Neural progenitor cell (in vitro differentiated cells): Measurements from ENCODE around the gene PRKAG2. TPM values are rescaled to one million over a fixed set of nuclear protein-coding genes. Genes with fewer than 3 reads are reported as not detected.

Source experiments
- DNase-seq: peaks from one replicate; pipeline ENCODE4 v3.0.0-alpha.2; 2016; ENCODE audit warnings: low spot score
- H2AFZ ChIP-seq: fragments of 200-600 bp; sonication (generic); replicated peaks from 2 replicates; pipeline ENCODE4 v1.6.1; 2016; ENCODE audit warnings: antibody characterized with exemption
- H3F3A ChIP-seq: fragments of 200-600 bp; sonication (generic); 2 replicates; pipeline ENCODE4 v1.6.1; 2016; ENCODE audit warnings: antibody characterized with exemption, low read depth
- H3K27ac ChIP-seq: fragments of 200-600 bp; sonication (generic); 2 replicates; pipeline ENCODE4 v1.5.1; 2016; ENCODE audit warnings: mild to moderate bottlenecking
- H3K27me3 ChIP-seq: fragments of 200-600 bp; sonication (generic); 2 replicates; pipeline ENCODE4 v1.6.1; 2016; ENCODE audit warnings: mild to moderate bottlenecking, moderate library complexity
- H3K36me3 ChIP-seq: fragments of 200-600 bp; sonication (generic); 2 replicates; pipeline ENCODE4 v1.5.1; 2016
- H3K4me1 ChIP-seq: fragments of 200-600 bp; sonication (generic); 2 replicates; pipeline ENCODE4 v1.6.1; 2016; ENCODE audit warnings: mixed run types
- H3K4me2 ChIP-seq: fragments of 200-600 bp; sonication (generic); 2 replicates; pipeline ENCODE4 v1.6.1; 2016
- H3K4me3 ChIP-seq: fragments of 200-600 bp; sonication (generic); 2 replicates; pipeline ENCODE4 v1.5.1; 2016
- H3K79me2 ChIP-seq: fragments of 200-600 bp; sonication (generic); 2 replicates; pipeline ENCODE4 v1.6.1; 2016; ENCODE audit warnings: low read depth
- H3K9ac ChIP-seq: fragments of 200-600 bp; sonication (generic); 2 replicates; pipeline ENCODE4 v1.6.1; 2016
- H3K9me3 ChIP-seq: fragments of 200-600 bp; sonication (generic); 2 replicates; pipeline ENCODE4 v1.5.1; 2016; ENCODE audit warnings: low read depth
- H4K20me1 ChIP-seq: fragments of 200-600 bp; sonication (generic); 2 replicates; pipeline ENCODE4 v1.6.1; 2016; ENCODE audit warnings: low read depth
- H3K27ac Mint-ChIP-seq: 3 replicates; pipeline ENCODE4 v1.8.0; 2021; ENCODE audit warnings: mixed read lengths
- H3K27me3 Mint-ChIP-seq: 2 replicates; pipeline ENCODE4 v1.8.0; 2022; ENCODE audit warnings: low read depth, mild to moderate bottlenecking, inconsistent platforms, moderate library complexity, mixed read lengths; ENCODE audit not compliant: insufficient read depth
- H3K36me3 Mint-ChIP-seq: 3 replicates; pipeline ENCODE4 v1.8.0; 2021; ENCODE audit warnings: mixed read lengths
- H3K4me1 Mint-ChIP-seq: 3 replicates; pipeline ENCODE4 v1.8.0; 2021; ENCODE audit warnings: mixed read lengths
- H3K4me3 Mint-ChIP-seq: 3 replicates; pipeline ENCODE4 v1.8.0; 2021; ENCODE audit warnings: mild to moderate bottlenecking, moderate library complexity, mixed read lengths
- H3K9me3 Mint-ChIP-seq: 3 replicates; pipeline ENCODE4 v1.8.0; 2020; ENCODE audit warnings: mixed read lengths
- EZH2 ChIP-seq: fragments of 200-600 bp; sonication (generic); IDR thresholded peaks from 2 replicates; pipeline ENCODE4 v1.6.1; 2017; ENCODE audit warnings: antibody characterized with exemption, mild to moderate bottlenecking, moderate library complexity
- EZH2phosphoT487 ChIP-seq: fragments of 200-600 bp; sonication (generic); IDR thresholded peaks from 2 replicates; pipeline ENCODE4 v1.6.1; 2017; ENCODE audit warnings: antibody characterized with exemption
- total RNA-seq: library from RNA; depleted of rRNA; stranded (reverse); fragments of >200 nt; gene quantifications from 2 replicates; pipeline ENCODE4 v1.2.3, GENCODE V29; 2015; ENCODE audit warnings: low replicate concordance
- TF ChIP-seq, protein P1 (sequence below): fragments of 200-600 bp; sonication (generic); IDR thresholded peaks from 2 replicates; pipeline ENCODE4 v1.5.1; 2017; ENCODE audit warnings: antibody characterized with exemption, mild to moderate bottlenecking

PRKAG2 gene
- total RNA-seq, 1 donor from 2014 or later = 11.4 TPM

DNA sequence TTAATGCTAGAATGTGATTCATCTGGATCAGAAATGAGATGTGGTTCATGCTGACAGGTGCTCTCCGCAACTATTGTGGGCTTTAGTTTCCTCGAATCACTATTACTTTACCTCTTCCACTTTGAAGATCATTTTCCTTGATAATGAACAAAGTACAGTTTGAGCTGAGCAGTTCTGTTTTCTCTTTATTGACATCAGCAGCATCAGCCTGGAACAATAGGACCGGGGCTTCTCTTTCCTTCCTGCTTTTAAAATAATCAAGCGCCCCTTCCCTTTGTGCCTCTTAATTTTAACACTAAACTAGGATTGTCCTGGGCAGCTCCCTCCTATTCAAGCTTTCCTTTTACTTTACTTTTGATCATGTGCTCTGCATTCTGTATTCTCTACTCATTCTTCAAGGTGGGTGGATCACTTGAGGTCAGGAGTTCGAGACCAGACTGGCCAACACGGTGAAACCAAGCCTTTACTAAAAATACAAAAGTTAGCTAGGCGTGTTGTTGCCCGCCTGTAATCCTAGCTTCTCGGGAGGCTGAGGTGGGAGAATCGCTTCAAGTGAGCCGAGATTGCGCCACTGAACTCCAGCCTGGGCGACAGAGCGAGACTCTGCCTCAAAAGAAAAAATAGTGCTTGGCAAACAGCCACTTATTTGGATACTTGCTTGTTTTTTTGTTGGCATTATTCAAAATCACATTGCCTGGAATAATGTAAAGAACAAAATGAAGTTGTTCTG lies 290.2 kb downstream of the PRKAG2 start:
- H3K27ac Mint-ChIP-seq = no peak overlapping the region
- no peaks in the 10 kb centered on the region for H3K4me1 Mint-ChIP-seq
- no peak for DNase-seq
- no peak overlapping the region for H3K4me3 Mint-ChIP-seq
- Histone ChIP-seq H4K20me1 (no peaks in the 10 kb centered on the region), H3K9me3 (no peaks in the 10 kb centered on the region), H3K79me2 (no peaks in the 10 kb centered on the region), H3K36me3 (no peaks in the 10 kb centered on the region), H3F3A (no peaks in the 10 kb centered on the region), H3K4me2 (no peak overlapping the region), H3K27ac (no peak overlapping the region), H3K4me1 (no peaks in the 10 kb centered on the region), H3K27me3 (no peaks in the 10 kb centered on the region), H3K4me3 (no peak overlapping the region), H2AFZ (no peak overlapping the region), H3K9ac (no peak overlapping the region)
- H3K36me3 Mint-ChIP-seq = peaks cover 2% of the 10 kb centered on the region
- H3K27me3 Mint-ChIP-seq = peaks cover 2% of the 10 kb centered on the region
- TF ChIP-seq EZH2 (no peak), EZH2phosphoT487 (no peak)
- TF ChIP-seq, protein P1, sequence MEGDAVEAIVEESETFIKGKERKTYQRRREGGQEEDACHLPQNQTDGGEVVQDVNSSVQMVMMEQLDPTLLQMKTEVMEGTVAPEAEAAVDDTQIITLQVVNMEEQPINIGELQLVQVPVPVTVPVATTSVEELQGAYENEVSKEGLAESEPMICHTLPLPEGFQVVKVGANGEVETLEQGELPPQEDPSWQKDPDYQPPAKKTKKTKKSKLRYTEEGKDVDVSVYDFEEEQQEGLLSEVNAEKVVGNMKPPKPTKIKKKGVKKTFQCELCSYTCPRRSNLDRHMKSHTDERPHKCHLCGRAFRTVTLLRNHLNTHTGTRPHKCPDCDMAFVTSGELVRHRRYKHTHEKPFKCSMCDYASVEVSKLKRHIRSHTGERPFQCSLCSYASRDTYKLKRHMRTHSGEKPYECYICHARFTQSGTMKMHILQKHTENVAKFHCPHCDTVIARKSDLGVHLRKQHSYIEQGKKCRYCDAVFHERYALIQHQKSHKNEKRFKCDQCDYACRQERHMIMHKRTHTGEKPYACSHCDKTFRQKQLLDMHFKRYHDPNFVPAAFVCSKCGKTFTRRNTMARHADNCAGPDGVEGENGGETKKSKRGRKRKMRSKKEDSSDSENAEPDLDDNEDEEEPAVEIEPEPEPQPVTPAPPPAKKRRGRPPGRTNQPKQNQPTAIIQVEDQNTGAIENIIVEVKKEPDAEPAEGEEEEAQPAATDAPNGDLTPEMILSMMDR = no peak
- H3K9me3 Mint-ChIP-seq = no peaks in the 10 kb centered on the region

DNA sequence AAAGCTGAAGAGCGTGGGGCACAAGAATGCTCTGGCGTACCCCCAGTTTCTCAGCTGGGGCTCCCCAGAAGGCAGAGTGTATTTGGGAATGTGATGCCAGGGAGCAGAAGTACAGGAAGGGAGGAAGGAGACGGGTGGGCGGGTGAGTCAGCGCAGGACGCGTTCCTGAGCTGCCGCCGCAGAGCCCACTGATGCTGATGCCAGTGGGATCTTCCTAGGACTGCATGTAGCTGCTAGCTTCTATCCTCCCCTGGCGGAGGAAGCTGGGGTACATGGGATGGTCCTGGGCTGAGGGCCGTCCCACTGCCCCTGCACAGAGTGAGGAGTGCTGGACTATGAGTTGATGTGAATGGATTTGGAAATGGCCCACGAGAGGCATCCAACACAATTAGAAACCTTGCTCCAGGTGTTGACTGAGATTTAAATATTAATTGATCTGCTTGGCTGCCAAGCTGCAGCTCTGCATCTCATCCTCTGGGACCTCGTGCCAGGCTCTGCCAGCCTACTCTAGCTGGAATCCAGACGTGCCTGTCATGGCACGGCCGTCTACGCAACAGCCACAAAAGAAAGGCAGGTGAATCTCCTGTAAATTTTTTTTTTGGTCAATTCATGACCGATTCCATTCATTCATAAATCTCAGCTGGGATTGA lies 291.0 kb downstream of the PRKAG2 start:
- Mint-ChIP-seq H3K27me3 (peaks cover 2% of the 10 kb centered on the region), H3K36me3 (peaks cover 2% of the 10 kb centered on the region), H3K4me1 (no peaks in the 10 kb centered on the region), H3K27ac (no peak overlapping the region), H3K9me3 (peaks cover under 1% of the 10 kb centered on the region), H3K4me3 (no peak overlapping the region)
- no peak overlapping the region for H3K4me3 ChIP-seq
- H2AFZ ChIP-seq = no peak overlapping the region
- no peaks in the 10 kb centered on the region for H4K20me1 ChIP-seq
- H3K27ac ChIP-seq = no peak overlapping the region
- no peaks in the 10 kb centered on the region for H3K27me3 ChIP-seq
- TF ChIP-seq, protein P1 = no peak
- TF ChIP-seq EZH2 = no peak
- no peak for TF ChIP-seq EZH2phosphoT487
- DNase-seq = no peak
- H3K9ac ChIP-seq = no peak overlapping the region
- H3F3A ChIP-seq = no peaks in the 10 kb centered on the region
- no peaks in the 10 kb centered on the region for H3K4me1 ChIP-seq
- H3K79me2 ChIP-seq = no peaks in the 10 kb centered on the region
- H3K4me2 ChIP-seq = no peak overlapping the region
- H3K9me3 ChIP-seq = no peaks in the 10 kb centered on the region
- no peaks in the 10 kb centered on the region for H3K36me3 ChIP-seq

DNA sequence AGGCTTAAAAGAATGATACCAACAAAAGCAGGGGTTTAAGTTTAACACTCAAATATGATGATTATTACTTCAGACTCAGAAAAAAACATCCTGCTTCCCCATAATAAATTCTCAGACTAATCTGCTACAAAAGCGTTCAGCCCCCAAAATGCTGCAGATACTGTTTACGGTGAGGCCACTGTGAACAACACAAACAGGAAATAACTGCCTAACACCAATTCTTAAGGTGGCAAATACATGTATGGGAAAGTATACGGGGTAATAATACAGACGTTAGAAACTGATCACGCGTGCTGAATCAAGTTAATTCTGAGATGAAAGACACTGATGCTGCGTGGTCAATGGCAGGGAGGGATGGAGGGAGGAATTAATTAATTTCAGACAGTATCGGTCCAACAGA lies 295.2 kb downstream of the PRKAG2 start:
- H3K4me3 ChIP-seq = no peak overlapping the region
- peaks cover 2% of the 10 kb centered on the region for H3K27me3 Mint-ChIP-seq

More for the DNA sequence above, 295.2 kb downstream of the PRKAG2 start:
- DNase-seq = no peak
- Histone ChIP-seq H3K79me2 (no peaks in the 10 kb centered on the region), H3F3A (no peaks in the 10 kb centered on the region), H2AFZ (no peak overlapping the region), H3K36me3 (no peaks in the 10 kb centered on the region), H3K27me3 (no peaks in the 10 kb centered on the region), H3K9me3 (peaks cover 6% of the 10 kb centered on the region), H4K20me1 (no peaks in the 10 kb centered on the region), H3K4me2 (no peak overlapping the region), H3K27ac (no peak overlapping the region), H3K4me1 (no peaks in the 10 kb centered on the region), H3K9ac (no peak overlapping the region)
- Mint-ChIP-seq H3K27ac (no peak overlapping the region), H3K36me3 (peaks cover 5% of the 10 kb centered on the region), H3K4me3 (no peak overlapping the region), H3K9me3 (peaks cover 24% of the 10 kb centered on the region), H3K4me1 (no peaks in the 10 kb centered on the region)
- no peak for TF ChIP-seq EZH2
- TF ChIP-seq EZH2phosphoT487 = no peak
- TF ChIP-seq, protein P1 = no peak
